KOPT-K1 (cell line): ENCODE results near the gene EPC2.
"Not testable (repeated sequence)": the region's sequence is repeated elsewhere in the genome, so short reads cannot be mapped to it uniquely, and the experiment has no call there.

Experiments
- H3K27ac ChIP-seq: fragments of 200-600 bp; sonication (generic); 2 replicates; pipeline ENCODE4 v1.5.1; 2016; ENCODE audit warnings: antibody characterized with exemption, mild to moderate bottlenecking, low read depth, low read length; ENCODE audit not compliant: poor library complexity, severe bottlenecking
- H3K36me3 ChIP-seq: fragments of 200-600 bp; sonication (generic); 2 replicates; pipeline ENCODE4 v1.5.1; 2017; ENCODE audit warnings: antibody characterized with exemption, mild to moderate bottlenecking, low read length, moderate library complexity; ENCODE audit not compliant: insufficient read depth
- H3K9me3 ChIP-seq: fragments of 200-600 bp; sonication (generic); 2 replicates; pipeline ENCODE4 v1.5.1; 2017; ENCODE audit warnings: antibody characterized with exemption, low read length, mild to moderate bottlenecking; ENCODE audit not compliant: insufficient read depth, poor library complexity, severe bottlenecking

Gene EPC2

DNA sequence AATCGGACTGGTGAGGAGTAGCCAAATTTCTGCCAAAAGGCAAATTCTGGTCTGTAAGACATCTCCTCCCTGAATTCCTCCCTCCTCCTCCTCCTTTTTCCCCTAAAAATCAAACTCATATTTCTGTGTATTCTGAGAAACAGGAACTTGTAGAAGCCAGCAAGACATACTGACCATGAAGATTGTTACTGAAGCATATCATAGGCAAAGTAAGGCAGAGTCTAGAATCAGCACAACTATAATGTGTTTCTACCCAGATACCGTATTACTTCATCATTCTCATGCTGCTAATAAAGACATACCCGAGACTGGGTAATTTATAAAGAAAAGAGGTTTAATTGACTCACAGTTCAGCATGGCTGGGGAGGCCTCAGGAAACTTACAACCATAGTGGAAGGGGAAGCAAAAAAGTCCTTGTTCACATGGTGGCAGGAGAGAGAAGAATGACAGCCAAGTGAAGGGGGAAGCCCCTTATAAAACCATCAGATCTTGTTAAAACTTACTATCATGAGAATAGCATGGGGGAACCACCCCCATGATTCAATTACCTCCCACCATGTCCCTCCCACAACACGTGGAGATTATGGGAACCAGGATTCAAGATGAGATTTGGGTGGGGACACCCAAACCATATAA lies 24.9 kb upstream of the EPC2 start:
- Histone ChIP-seq H3K9me3 (no peaks in the 10 kb centered on the region), H3K27ac (no peak overlapping the region), H3K36me3 (no peaks in the 10 kb centered on the region)

DNA sequence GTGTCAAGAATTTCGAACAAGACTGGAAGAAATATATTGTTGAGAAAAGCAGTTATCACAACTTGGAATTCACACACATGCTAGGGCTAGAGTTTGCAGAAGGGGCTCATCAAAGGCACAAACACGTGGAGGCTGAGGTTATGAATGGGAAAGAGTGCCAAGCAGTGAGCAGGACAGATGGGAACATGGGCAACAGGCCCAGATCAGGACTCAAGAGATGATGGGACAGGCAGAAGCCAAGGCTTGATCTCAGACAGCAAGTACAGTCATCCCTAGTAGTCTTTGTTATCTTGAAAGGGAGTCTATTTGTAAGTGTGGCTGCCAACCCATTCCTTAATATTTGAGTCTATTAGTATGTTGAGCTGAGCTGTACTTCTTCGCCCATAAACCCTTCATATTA lies 22.2 kb upstream of the EPC2 start:
- no peaks in the 10 kb centered on the region for H3K36me3 ChIP-seq
- H3K27ac ChIP-seq = no peak overlapping the region
- H3K9me3 ChIP-seq = no peaks in the 10 kb centered on the region

DNA sequence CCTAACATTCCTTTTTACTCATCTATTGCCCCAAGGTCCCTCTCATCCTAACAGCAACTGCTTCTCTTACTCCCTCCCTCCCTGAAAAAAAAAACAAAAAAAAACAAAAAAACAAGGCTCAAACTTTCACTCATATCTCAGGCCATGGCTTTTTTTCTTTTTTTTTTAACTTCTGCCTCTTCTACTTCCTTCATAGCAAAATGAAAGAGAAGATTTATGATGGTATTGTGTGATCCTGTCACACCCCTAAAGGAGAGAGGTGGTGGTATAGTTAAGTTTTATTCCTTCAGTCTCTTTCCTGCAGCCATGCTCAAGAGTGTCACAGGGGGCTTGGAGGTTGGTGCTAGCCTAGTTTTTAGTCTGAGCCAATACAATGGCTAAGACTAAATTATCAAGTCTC lies 21.5 kb upstream of the EPC2 start:
- no peak overlapping the region for H3K27ac ChIP-seq
- H3K9me3 ChIP-seq = no peaks in the 10 kb centered on the region
- H3K36me3 ChIP-seq = no peaks in the 10 kb centered on the region

DNA sequence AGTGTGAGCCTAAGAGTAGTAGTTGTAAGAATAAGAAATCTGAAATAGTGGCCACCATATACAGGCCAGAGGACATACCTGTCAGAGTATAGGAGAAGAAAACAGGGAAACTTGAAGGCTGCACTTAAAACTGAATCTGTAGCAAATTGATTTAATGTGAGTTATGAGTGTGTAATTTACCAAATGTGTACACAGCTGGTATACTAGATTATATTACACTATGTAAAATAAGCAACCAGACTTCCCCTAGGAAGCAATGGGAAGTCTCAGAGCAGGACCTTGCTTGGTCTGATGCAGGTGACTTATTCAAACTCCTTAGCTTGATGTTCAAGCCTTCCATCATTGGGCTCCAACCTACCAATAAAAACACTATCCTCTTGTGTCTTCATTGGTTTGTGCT lies 17.3 kb upstream of the EPC2 start:
- Histone ChIP-seq H3K27ac (no peak overlapping the region), H3K9me3 (no peaks in the 10 kb centered on the region), H3K36me3 (no peaks in the 10 kb centered on the region)

DNA sequence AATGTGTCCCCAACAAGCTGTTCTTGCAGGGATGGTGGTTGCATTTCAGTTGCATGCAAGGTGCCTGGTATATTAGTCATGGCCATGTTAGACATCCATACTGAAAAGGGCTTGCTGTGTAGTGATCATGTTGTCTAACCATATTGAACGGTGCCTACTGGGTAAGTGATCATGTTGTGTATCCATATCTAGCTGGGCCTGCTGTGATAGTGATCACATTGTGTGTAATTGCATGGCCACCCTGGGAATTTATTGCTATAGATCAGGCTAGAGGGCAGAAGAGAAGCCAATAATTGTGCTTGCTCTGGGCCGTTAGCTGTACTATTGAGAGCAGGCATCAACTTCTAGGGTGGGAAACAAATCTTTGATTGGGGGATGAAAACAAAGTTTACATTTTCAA lies 9.8 kb upstream of the EPC2 start:
- Histone ChIP-seq H3K27ac (no peak overlapping the region), H3K36me3 (no peaks in the 10 kb centered on the region), H3K9me3 (no peaks in the 10 kb centered on the region)

DNA sequence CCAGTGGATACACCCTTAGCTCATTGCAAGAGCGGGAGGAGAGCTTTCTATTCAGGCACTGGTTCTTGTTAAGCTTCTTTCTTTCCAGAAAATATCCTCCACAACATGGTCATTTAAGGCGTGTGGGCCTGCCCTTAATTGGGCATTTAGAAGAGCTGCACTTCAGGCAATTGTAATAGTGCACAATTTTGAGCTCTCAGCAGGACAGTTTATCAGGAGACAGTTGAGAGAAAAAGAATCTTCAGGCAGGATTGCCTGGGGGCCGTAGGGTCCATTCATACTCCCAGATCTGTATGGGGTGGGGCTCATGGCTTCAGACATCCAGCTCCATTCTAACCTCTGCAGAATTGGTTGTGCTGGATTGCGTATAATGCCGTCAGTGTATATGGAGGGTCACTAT lies 6.0 kb upstream of the EPC2 start:
- Histone ChIP-seq H3K36me3 (no peaks in the 10 kb centered on the region), H3K9me3 (no peaks in the 10 kb centered on the region), H3K27ac (no peak overlapping the region)

DNA sequence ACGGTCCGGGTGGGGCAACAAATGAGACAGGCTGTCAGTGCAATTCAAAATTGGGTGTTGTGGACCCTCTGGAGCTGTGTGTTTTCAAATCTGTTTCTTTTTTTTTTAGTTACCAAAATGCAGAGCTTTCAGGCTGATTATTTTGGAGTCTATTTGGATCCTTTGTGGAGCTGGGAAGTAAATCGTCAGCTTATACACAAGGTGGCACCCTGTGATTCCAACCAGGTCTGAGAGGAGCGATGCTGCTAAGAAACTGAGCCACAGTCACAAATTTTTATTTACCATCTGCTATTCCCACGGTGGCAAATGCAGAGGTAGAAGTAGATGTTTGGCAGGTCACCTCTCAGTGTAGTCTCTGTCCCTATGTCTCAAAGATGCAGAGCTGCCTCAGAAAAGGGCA lies 3.8 kb upstream of the EPC2 start:
- H3K36me3 ChIP-seq = no peaks in the 10 kb centered on the region
- H3K27ac ChIP-seq = no peak overlapping the region
- H3K9me3 ChIP-seq = no peaks in the 10 kb centered on the region

DNA sequence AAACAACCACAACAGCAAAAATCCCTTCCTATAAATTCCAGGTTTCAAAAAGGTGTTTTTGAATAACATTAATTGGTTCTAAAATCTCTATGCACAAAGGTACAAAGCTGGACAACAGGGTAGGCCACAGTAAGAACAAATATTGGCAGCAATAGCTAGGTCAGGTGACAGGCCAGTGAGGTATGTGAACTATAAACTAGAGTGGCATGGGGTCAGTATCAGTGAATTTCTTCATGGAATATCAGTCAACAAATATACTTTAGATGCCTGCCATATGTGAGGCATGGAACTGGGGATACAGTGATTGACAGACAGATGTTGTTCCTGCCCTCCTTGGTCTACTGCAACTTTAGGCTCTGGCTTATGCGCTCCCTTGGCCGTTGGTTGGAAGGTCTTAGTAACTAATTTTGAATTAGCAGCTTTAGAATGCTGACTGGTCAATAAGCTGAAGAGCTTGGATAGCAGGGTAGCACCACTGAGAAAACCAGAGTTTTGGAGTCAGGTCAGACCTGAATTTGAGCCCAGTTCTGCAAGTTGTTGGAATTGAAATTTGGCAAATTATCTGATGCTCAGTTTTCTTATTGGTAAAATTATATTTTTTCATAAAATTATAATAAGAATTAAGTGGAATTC lies 2.3 kb upstream of the EPC2 start:
- Histone ChIP-seq H3K27ac (no peak overlapping the region), H3K9me3 (no peaks in the 10 kb centered on the region), H3K36me3 (no peaks in the 10 kb centered on the region)

DNA sequence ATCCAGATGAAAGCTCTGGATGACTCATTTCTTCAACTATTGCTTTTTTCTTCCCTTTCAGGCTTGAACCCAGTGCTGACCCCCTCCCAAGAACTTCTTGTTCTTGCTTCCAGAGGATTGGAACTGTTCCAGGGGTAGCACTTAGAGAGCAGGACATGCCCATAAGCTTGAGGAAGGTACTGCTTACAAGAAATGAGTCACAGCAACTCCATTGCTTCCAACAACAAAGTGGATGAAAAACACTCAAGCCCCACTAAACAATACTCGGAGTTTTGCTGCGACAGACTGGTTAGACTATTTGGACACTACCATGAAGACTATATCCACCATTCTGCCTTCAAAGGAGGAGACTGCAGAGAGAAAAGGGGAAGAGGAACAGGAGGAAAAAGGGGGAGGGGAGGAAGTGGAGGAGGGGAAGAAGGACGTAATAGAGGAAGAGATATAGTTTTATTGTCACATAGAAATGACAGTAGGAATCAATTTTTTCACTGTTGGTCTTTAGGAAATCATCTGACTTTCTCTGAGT lies 1.6 kb upstream of the EPC2 start:
- Histone ChIP-seq H3K27ac (no peak overlapping the region), H3K36me3 (no peaks in the 10 kb centered on the region), H3K9me3 (no peaks in the 10 kb centered on the region)

DNA sequence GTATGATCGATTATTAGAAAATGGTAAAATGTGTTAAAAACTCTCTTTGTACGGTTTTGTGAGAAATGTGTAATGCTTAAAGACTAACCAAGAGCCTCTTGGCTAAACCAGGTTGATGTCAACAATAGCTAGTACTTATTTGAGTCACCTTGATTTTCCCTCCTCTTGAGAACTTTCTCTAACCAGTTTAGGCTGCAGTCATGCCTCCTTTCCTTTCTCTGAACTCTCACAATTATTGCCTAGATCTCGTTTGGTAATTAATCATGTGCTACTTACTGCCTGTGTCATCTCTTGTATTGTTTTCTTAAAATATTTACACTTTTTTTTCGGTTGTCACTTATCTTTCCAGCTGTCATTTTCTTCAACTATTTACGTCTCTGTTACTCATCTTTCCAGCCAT lies 1.1 kb upstream of the EPC2 start:
- Histone ChIP-seq H3K9me3 (no peaks in the 10 kb centered on the region), H3K36me3 (no peaks in the 10 kb centered on the region), H3K27ac (no peak overlapping the region)

DNA sequence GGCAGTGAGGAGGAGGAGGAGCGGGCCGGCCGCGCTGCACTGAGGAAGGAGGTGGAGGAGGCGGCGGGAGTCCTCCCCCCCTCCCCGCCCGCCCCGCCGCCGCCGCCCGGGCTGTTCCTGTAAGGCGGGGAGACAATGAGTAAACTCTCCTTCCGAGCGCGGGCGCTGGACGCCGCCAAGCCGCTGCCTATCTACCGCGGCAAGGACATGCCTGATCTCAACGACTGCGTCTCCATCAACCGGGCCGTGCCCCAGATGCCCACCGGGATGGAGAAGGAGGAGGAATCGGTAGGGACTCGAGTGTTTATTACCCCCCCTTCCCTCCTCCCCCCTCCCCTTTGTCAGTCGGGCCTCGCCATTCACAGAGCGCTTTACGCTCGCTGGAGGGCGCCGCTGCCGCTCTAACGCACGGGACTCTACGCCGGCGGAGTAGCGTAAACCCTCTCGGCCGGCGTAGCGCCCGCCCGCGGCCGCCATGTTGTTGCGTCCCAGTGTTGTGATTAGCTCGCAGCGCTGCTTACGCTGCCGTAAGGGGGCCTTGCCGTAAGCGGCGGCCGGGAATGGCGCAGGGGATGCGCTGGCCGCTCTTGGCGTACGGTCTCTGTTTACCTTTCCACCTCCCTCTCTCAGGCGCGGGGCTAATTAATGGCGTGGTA lies 460 bp downstream of the EPC2 start:
- peak overlapping the region; percentile 85 for H3K27ac ChIP-seq
- H3K36me3 ChIP-seq = no peaks in the 10 kb centered on the region

DNA sequence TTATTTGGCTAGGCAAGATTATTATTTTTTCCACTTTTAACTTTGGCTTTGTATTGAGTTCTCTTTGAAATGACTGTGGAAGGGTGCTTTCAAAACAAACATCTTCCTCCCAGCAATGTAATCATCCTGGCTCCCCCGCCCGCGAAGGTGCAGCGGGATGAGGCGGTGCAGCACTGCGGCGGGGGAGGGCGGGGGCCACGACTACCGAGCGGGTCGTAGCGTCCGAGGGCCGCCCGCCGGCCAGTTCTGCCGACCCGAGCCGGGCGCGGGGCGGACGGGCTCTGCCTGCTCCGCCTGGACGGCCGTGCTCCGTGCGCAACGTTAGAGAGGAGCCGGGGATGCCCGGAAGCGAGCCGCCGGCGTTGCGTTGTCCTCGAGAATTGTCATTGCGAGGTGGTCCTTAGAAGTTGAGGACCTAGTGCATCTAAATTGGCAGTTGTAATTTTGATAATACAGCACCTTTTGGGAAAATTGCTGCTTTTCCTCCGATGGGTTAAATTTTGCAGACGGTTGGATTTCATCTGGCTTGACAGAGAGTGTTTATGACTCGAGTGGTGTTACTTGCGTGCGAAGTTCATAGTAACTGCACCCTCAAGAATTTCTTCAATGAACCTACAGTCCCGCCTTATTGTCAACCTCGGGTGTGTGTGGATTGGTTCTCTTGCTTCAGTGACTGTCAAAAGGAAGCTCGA lies 1.1 kb downstream of the EPC2 start:
- H3K27ac ChIP-seq = peak overlapping the region; percentile 85
- no peaks in the 10 kb centered on the region for H3K36me3 ChIP-seq
- no peaks in the 10 kb centered on the region for H3K9me3 ChIP-seq

More for the DNA sequence above, 460 bp downstream of the EPC2 start:
- no peaks in the 10 kb centered on the region for H3K9me3 ChIP-seq

DNA sequence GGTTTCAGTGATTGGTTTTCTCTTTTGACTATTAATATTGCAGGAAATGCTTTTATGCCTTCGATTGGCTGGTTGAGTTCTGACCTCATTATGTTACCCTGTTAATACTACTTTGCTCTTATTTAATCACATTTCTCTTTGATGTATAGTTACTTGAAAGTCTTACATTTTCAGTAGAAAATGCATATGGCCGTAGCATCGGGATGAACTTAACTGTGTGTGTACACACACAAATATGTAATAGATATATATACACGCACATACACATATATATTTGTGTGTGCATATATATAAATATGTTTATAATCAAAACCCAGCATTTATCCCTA lies 1.6 kb downstream of the EPC2 start:
- Histone ChIP-seq H3K9me3 (no peaks in the 10 kb centered on the region), H3K27ac (no peak overlapping the region)

DNA sequence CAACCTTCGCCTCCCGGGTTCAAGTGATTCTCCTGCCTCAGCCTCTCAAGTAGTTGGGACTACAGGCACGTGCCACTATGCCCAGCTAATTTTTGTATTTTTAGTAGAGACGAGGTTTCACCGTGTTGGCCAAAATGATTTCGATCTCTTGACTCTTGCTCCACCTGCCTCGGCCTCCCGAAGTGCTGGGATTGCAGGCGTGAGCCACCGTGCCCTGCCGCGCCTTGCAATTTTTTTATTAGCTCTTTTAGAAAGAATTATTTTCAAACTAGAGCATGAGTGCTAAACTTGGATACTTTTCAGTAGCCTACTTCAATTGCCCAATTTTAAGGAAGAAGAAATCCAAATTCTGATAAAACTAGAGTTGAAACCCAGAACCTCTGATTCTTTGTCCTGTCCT lies 3.2 kb downstream of the EPC2 start:
- H3K36me3 ChIP-seq, H3K27ac ChIP-seq, H3K9me3 ChIP-seq: not testable (repeated sequence)

More for the DNA sequence above, 1.6 kb downstream of the EPC2 start:
- H3K36me3 ChIP-seq = no peaks in the 10 kb centered on the region

DNA sequence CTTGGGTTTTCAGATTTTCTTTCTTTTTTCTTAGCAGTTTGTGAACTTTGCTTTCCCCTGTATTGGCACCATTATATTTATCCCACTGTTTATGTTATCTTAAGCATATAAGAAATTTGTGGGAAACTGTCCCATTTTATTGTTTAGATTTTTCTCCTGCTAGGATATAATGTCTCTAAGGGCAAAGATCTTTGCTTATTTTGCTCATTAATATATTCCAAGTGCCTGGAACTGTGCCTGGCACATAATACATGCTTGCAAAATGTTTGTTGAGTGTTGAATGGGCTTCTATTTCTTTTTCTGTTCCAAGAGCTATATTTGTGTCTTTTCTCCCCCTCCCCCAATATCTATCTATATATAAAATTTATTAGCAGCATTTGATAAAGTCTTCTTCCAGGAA lies 5.4 kb downstream of the EPC2 start:
- no peak overlapping the region for H3K27ac ChIP-seq
- H3K36me3 ChIP-seq = no peaks in the 10 kb centered on the region
- no peaks in the 10 kb centered on the region for H3K9me3 ChIP-seq
